A673 (cell line): ENCODE data around the gene SERPINB8. TPM values are rescaled to one million over a fixed set of nuclear protein-coding genes. Genes with fewer than 3 reads are reported as not detected.
A peak's percentile ranks its signal among the peaks of the same experiment; 100 is the strongest.

Experiments used
- BruUV-seq: library from RNA; stranded (reverse); fragments of 400-500 nt; replicated peaks from 2 replicates; lab custom pipeline; 2021; lab: Mats Ljungman, UMichigan
- CTCF ChIA-PET: fragments of 300-600 bp; sonication (Branson Sonifier 250); formaldehyde crosslinking; loops from one replicate; lab custom pipeline; 2022; ENCODE audit warnings: antibody characterized with exemption; lab: Charles Lee
- POLR2A ChIA-PET: fragments of 300-600 bp; sonication (Branson Sonifier 250); formaldehyde crosslinking; loops from one replicate; lab custom pipeline; 2022; ENCODE audit warnings: antibody characterized with exemption; ENCODE audit not compliant: low non-redundant PET; lab: Charles Lee
- DNase-seq: peaks from one replicate; pipeline ENCODE4 v3.0.0-alpha.2; 2015; ENCODE audit warnings: low spot score
- H3K27ac ChIP-seq: fragments of 200-600 bp; sonication (generic); 2 replicates; pipeline ENCODE4 v1.5.1; 2016; ENCODE audit warnings: mixed run types, low read depth, mild to moderate bottlenecking, mixed read lengths, antibody characterized with exemption, low read length; ENCODE audit not compliant: poor library complexity, severe bottlenecking
- H3K27me3 ChIP-seq: fragments of 200-600 bp; sonication (generic); replicated peaks from 2 replicates; pipeline ENCODE4 v1.6.1; 2017; ENCODE audit warnings: mixed run types, low read depth, mild to moderate bottlenecking, mixed read lengths, antibody characterized with exemption, low read length; ENCODE audit not compliant: insufficient read depth, poor library complexity
- H3K36me3 ChIP-seq: fragments of 200-600 bp; sonication (generic); 2 replicates; pipeline ENCODE4 v1.6.1; 2016; ENCODE audit warnings: mixed run types, mild to moderate bottlenecking, mixed read lengths, antibody characterized with exemption, low read length; ENCODE audit not compliant: insufficient read depth, poor library complexity, severe bottlenecking
- H3K4me1 ChIP-seq: fragments of 200-600 bp; sonication (generic); 2 replicates; pipeline ENCODE4 v1.6.1; 2017; ENCODE audit warnings: mixed run types, mild to moderate bottlenecking, mixed read lengths, antibody characterized with exemption, low read length; ENCODE audit not compliant: insufficient read depth, poor library complexity, severe bottlenecking
- H3K4me3 ChIP-seq: fragments of 200-600 bp; sonication (generic); 2 replicates; pipeline ENCODE4 v1.5.1; 2016; ENCODE audit warnings: low read depth, mixed run types, mild to moderate bottlenecking, mixed read lengths, low read length; ENCODE audit not compliant: poor library complexity, severe bottlenecking
- H3K9me3 ChIP-seq: fragments of 200-600 bp; sonication (generic); 2 replicates; pipeline ENCODE4 v1.6.1; 2016; ENCODE audit warnings: mixed run types, low read depth, mild to moderate bottlenecking, mixed read lengths, antibody characterized with exemption, low read length; ENCODE audit not compliant: poor library complexity, severe bottlenecking
- EZH2 ChIP-seq: fragments of 200-600 bp; sonication (generic); IDR thresholded peaks from 2 replicates; pipeline ENCODE4 v1.6.1; 2017; ENCODE audit warnings: borderline replicate concordance, low read depth, mild to moderate bottlenecking, mixed read lengths, antibody characterized with exemption, low read length; ENCODE audit not compliant: poor library complexity, severe bottlenecking
- intact Hi-C: fragments of 100-400 bp; cut with micrococcal nuclease; formaldehyde crosslinking; loops from one replicate; pipeline ENCODE4 v1.10.0; 2022; ENCODE audit not compliant: unreplicated experiment
- total RNA-seq: library from RNA; stranded (reverse); gene quantifications from 2 replicates; pipeline ENCODE4 v1.2.3, GENCODE V29; 2021
- TF ChIP-seq, protein P1 (sequence below): fragments of 300-800, 200-600 bp; sonication (generic); conservative IDR thresholded peaks from 2 replicates; pipeline ENCODE4 v1.5.1; 2017; ENCODE audit warnings: low read depth, mild to moderate bottlenecking, antibody characterized with exemption, low read length, moderate library complexity, mixed read lengths

The SERPINB8 gene
- total RNA-seq, 1 experiment from 2014 or later, result 26.4 TPM

DNA sequence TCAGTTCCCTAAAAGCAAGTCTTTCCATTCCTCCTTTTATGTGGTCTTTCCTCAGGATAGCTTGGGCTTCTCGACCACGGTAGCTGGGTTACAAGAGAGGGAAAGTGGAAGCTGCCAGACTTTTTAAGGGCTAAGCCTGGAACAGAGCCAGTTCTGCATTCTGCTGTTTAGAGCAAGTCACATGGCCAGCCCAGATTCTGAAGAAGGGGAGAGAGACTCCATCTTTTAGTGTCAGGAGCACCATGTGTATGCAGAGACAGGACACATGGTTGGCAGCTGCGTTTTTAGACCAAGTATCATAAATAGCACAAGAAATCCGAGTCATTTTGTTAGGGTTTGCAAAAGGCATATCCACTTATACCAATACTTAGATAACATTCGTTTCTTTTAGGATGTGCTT lies 16.1 kb upstream of the SERPINB8 start:
- no peak overlapping the region for H3K4me3 ChIP-seq
- BruUV-seq, result no TSS peak
- H3K9me3 ChIP-seq, result no peaks in the 10 kb centered on the region
- POLR2A ChIA-PET, result no interaction called here
- intact Hi-C loops, result no loop called here
- no peak overlapping the region for H3K27ac ChIP-seq
- DNase-seq, result peak; percentile 25
- TF ChIP-seq EZH2, result no peak
- TF ChIP-seq, protein P1, sequence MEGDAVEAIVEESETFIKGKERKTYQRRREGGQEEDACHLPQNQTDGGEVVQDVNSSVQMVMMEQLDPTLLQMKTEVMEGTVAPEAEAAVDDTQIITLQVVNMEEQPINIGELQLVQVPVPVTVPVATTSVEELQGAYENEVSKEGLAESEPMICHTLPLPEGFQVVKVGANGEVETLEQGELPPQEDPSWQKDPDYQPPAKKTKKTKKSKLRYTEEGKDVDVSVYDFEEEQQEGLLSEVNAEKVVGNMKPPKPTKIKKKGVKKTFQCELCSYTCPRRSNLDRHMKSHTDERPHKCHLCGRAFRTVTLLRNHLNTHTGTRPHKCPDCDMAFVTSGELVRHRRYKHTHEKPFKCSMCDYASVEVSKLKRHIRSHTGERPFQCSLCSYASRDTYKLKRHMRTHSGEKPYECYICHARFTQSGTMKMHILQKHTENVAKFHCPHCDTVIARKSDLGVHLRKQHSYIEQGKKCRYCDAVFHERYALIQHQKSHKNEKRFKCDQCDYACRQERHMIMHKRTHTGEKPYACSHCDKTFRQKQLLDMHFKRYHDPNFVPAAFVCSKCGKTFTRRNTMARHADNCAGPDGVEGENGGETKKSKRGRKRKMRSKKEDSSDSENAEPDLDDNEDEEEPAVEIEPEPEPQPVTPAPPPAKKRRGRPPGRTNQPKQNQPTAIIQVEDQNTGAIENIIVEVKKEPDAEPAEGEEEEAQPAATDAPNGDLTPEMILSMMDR, result no peak
- H3K4me1 ChIP-seq, result peaks cover 5% of the 10 kb centered on the region
- H3K36me3 ChIP-seq, result peaks cover 17% of the 10 kb centered on the region
- CTCF ChIA-PET, result no interaction called here
- no peaks in the 10 kb centered on the region for H3K27me3 ChIP-seq

- no peaks in the 10 kb centered on the region for H3K9me3 ChIP-seq
- no peak overlapping the region for H3K4me3 ChIP-seq
- no peak overlapping the region for H3K27ac ChIP-seq
- intact Hi-C loops, result no loop called here
- DNase-seq, result no peak
- no peak for TF ChIP-seq EZH2
- TF ChIP-seq, protein P1, result no peak
- ChIA-PET POLR2A (no interaction called here), CTCF (no interaction called here)
- no TSS peak for BruUV-seq
- H3K4me1 ChIP-seq, result peaks cover 4% of the 10 kb centered on the region
- H3K27me3 ChIP-seq, result no peaks in the 10 kb centered on the region
- peaks cover 25% of the 10 kb centered on the region for H3K36me3 ChIP-seq
These were observed 13.1 kb upstream of the SERPINB8 start for GRCh38 chr18:63956755-63957154.

- ChIA-PET CTCF (no interaction called here), POLR2A (interaction anchor here (0.6 kb wide), 1 partner anchor 597 kb away, joined by 3 read pairs; no protein-coding TSS in a partner anchor)
- H3K4me1 ChIP-seq, result peaks cover 3% of the 10 kb centered on the region
- TF ChIP-seq, protein P1, result no peak
- TF ChIP-seq EZH2, result no peak
- no peaks in the 10 kb centered on the region for H3K27me3 ChIP-seq
- no TSS peak for BruUV-seq
- no peaks in the 10 kb centered on the region for H3K9me3 ChIP-seq
- H3K4me3 ChIP-seq, result no peak overlapping the region
- DNase-seq, result no peak
- intact Hi-C loops, result no loop called here
- no peak overlapping the region for H3K27ac ChIP-seq
- H3K36me3 ChIP-seq, result peaks cover 8% of the 10 kb centered on the region
These were observed 9.0 kb upstream of the SERPINB8 start for GRCh38 chr18:63960891-63961290.
